ENCODE measurements around the gene ASPSCR1. TPM values are rescaled to one million over a fixed set of nuclear protein-coding genes. Genes with fewer than 3 reads are reported as not detected.

The ASPSCR1 gene
- total and polyA plus RNA-seq, 2 of the 13 experiments (the other 11 are each of a cell fraction or from before 2014, with no cell fraction given): 274 to 314 TPM

GRCh38 chr17:82018152-82018988, 40.9 kb downstream of the ASPSCR1 start (continued):
- TF ChIP-seq PRDM10 (CRISPR knock-in tag; IDR thresholded peaks at IDR 0.05; ENCODE audit: low read depth): no peak
- no peak for TF ChIP-seq ZNF431 (CRISPR knock-in tag; IDR thresholded peaks at IDR 0.05; ENCODE audit: borderline replicate concordance, low read depth)
- no peak; the same call in 1 of the 2 replicates for TF ChIP-seq ZNF772 (CRISPR knock-in tag; IDR thresholded peaks at IDR 0.05)
- no peak for TF ChIP-seq TCF7 (IDR thresholded peaks at IDR 0.05; ENCODE audit: low read depth)
- TF ChIP-seq MXD1 (CRISPR knock-in tag; IDR thresholded peaks at IDR 0.05): no peak
- no peak for TF ChIP-seq ZNF598 (CRISPR knock-in tag; IDR thresholded peaks at IDR 0.05; ENCODE audit: borderline replicate concordance)
- no peak for TF ChIP-seq MED8 (CRISPR knock-in tag; IDR thresholded peaks at IDR 0.05; ENCODE audit: insufficient replicate concordance)
- no peak for TF ChIP-seq GMEB1 (CRISPR knock-in tag; IDR thresholded peaks at IDR 0.05; ENCODE audit: borderline replicate concordance)
- no peak for TF ChIP-seq ZNF160 (CRISPR knock-in tag; IDR thresholded peaks at IDR 0.05)
- TF ChIP-seq NCOR1 (IDR thresholded peaks at IDR 0.05; ENCODE audit: borderline replicate concordance, low read length): no peak
- no peak for TF ChIP-seq ISX (CRISPR knock-in tag; conservative IDR thresholded peaks at IDR 0.05)
- TF ChIP-seq RFX1 (IDR thresholded peaks at IDR 0.05): no peak
- no peak for TF ChIP-seq ZNF775 (CRISPR knock-in tag; IDR thresholded peaks at IDR 0.05; ENCODE audit: borderline replicate concordance)
- TF ChIP-seq NKX3-1 (CRISPR knock-in tag; IDR thresholded peaks at IDR 0.05): no peak
- no peak for TF ChIP-seq ZBTB7A (CRISPR knock-in tag; IDR thresholded peaks at IDR 0.05)
- TF ChIP-seq ZNF235 (CRISPR knock-in tag; IDR thresholded peaks at IDR 0.05; ENCODE audit: borderline replicate concordance): no peak; the same call in 1 of the 2 replicates
